ENCODE results near the gene CYP1A2.

Gene CYP1A2

DNA sequence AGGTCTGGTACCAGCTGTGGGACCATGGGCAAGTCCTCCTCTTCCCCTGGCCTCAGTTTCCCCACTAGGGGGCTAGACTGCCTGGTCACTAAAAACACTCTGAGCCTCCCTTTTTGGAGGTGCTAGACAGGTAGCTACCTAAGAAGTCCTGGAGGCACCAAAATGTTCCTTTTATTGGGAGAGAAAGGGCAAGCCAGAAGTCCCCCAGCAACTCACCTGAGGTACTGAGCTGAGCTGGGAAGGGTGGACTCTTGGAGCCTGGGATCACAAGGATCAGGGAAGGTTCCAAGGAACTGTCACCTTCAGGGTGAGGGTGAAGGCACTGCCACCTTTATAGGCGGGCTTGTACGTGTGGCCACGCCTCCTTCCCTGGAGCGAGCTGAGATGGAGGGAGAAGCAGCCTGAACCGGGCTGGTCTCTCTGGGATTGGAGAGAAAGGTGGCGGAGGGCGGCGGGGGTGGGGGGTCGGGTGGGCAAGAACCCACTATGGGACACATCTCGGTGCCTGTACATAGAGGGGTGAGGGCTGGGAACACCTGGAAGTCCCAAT lies 23.3 kb upstream of the CYP1A2 start, which contains the start of gene CYP1A1:
TSS of gene CYP1A1 (minus strand) at position 304 of the 550 bp plus-strand sequence. CDS start 2,431 bp downstream, outside the sequence.
- TF ChIP-seq, protein P1, sequence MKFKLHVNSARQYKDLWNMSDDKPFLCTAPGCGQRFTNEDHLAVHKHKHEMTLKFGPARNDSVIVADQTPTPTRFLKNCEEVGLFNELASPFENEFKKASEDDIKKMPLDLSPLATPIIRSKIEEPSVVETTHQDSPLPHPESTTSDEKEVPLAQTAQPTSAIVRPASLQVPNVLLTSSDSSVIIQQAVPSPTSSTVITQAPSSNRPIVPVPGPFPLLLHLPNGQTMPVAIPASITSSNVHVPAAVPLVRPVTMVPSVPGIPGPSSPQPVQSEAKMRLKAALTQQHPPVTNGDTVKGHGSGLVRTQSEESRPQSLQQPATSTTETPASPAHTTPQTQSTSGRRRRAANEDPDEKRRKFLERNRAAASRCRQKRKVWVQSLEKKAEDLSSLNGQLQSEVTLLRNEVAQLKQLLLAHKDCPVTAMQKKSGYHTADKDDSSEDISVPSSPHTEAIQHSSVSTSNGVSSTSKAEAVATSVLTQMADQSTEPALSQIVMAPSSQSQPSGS (tag by site-specific recombination; IDR thresholded peaks at IDR 0.05; ENCODE audit: low read depth): no peak
- no peak for TF ChIP-seq SP2 (tag by site-specific recombination; IDR thresholded peaks at IDR 0.05)
- TF ChIP-seq, protein P2, sequence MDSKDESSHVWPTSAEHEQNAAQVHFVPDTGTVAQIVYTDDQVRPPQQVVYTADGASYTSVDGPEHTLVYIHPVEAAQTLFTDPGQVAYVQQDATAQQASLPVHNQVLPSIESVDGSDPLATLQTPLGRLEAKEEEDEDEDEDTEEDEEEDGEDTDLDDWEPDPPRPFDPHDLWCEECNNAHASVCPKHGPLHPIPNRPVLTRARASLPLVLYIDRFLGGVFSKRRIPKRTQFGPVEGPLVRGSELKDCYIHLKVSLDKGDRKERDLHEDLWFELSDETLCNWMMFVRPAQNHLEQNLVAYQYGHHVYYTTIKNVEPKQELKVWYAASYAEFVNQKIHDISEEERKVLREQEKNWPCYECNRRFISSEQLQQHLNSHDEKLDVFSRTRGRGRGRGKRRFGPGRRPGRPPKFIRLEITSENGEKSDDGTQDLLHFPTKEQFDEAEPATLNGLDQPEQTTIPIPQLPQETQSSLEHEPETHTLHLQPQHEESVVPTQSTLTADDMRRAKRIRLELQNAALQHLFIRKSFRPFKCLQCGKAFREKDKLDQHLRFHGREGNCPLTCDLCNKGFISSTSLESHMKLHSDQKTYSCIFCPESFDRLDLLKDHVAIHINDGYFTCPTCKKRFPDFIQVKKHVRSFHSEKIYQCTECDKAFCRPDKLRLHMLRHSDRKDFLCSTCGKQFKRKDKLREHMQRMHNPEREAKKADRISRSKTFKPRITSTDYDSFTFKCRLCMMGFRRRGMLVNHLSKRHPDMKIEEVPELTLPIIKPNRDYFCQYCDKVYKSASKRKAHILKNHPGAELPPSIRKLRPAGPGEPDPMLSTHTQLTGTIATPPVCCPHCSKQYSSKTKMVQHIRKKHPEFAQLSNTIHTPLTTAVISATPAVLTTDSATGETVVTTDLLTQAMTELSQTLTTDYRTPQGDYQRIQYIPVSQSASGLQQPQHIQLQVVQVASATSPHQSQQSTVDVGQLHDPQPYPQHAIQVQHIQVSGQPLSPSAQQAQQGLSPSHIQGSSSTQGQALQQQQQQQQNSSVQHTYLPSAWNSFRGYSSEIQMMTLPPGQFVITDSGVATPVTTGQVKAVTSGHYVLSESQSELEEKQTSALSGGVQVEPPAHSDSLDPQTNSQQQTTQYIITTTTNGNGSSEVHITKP (tag by site-specific recombination; IDR thresholded peaks at IDR 0.05): 0 out of 2 replicates have a peak, but pooled peaks have one; percentile 31
- no peak for TF ChIP-seq ZNF175 (tag by site-specific recombination; IDR thresholded peaks at IDR 0.05)
- TF ChIP-seq, protein P3, sequence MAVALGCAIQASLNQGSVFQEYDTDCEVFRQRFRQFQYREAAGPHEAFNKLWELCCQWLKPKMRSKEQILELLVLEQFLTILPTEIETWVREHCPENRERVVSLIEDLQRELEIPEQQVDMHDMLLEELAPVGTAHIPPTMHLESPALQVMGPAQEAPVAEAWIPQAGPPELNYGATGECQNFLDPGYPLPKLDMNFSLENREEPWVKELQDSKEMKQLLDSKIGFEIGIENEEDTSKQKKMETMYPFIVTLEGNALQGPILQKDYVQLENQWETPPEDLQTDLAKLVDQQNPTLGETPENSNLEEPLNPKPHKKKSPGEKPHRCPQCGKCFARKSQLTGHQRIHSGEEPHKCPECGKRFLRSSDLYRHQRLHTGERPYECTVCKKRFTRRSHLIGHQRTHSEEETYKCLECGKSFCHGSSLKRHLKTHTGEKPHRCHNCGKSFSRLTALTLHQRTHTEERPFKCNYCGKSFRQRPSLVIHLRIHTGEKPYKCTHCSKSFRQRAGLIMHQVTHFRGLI (tag by site-specific recombination; IDR thresholded peaks at IDR 0.05): no peak
- no peak for TF ChIP-seq KLF10 (tag by site-specific recombination; IDR thresholded peaks at IDR 0.05)
- TF ChIP-seq ZNF394 (tag by site-specific recombination; IDR thresholded peaks at IDR 0.05; ENCODE audit: borderline replicate concordance): no peak
- no peak for TF ChIP-seq ZNF248 (tag by site-specific recombination; IDR thresholded peaks at IDR 0.05)
- no peak for TF ChIP-seq ZNF169 (tag by site-specific recombination; IDR thresholded peaks at IDR 0.05)
- no peak for TF ChIP-seq ZNF266 (tag by site-specific recombination; IDR thresholded peaks at IDR 0.05; ENCODE audit: low read depth)
- peak; percentile 10 for TF ChIP-seq IKZF3 (tag by site-specific recombination; IDR thresholded peaks at IDR 0.05)
- no peak for TF ChIP-seq ZNF747 (tag by site-specific recombination; IDR thresholded peaks at IDR 0.05)
- no peak for TF ChIP-seq ZNF660 (tag by site-specific recombination; IDR thresholded peaks at IDR 0.05)
- peak; percentile 78 for TF ChIP-seq PRDM1 (tag by site-specific recombination; IDR thresholded peaks at IDR 0.05)
- no peak for TF ChIP-seq ZNF600 (tag by site-specific recombination; IDR thresholded peaks at IDR 0.05)
- no peak for TF ChIP-seq ZNF560 (tag by site-specific recombination; IDR thresholded peaks at IDR 0.05; ENCODE audit: borderline replicate concordance)
- POLR2A ChIA-PET: interaction anchor here (0.6 to 2.8 kb wide), 5 partner anchors 35 to 966 kb away, joined by 3 to 11 read pairs (median 4); no protein-coding TSS in a partner anchor
- CTCF ChIA-PET: interaction anchor here (0.5 to 2.0 kb wide), 12 partner anchors 11 to 516 kb away, joined by 3 to 11 read pairs (median 3); no protein-coding TSS in a partner anchor
- Histone ChIP-seq H3K9me3 (ENCODE audit: control insufficient read depth, insufficient read depth, low read depth, low read length) (no peaks in the 10 kb centered on the region), H3K4me1 (ENCODE audit: control insufficient read depth, insufficient read depth, low read length) (no peaks in the 10 kb centered on the region; the same call in 1 of the 2 replicates), H3K4me3 (ENCODE audit: low read depth, low read length) (peak within 1 kb of the TSS; percentile 48), H3K36me3 (ENCODE audit: control insufficient read depth in 2 of 2, insufficient read depth in 1 of 2, low read length in 2 of 2) (no peaks in the 10 kb centered on the region), H3K27ac (ENCODE audit: extremely low read depth, low read depth, low read length) (peak within 1 kb of the TSS; percentile 61; the same call in 1 of the 2 replicates)

Data from HEK293 (cell line).